Measurements from ENCODE around the gene MS4A2.
"Not testable (repeated sequence)": the region's sequence is repeated elsewhere in the genome, so short reads cannot be mapped to it uniquely, and the experiment has no call there.

MS4A2 gene

DNA sequence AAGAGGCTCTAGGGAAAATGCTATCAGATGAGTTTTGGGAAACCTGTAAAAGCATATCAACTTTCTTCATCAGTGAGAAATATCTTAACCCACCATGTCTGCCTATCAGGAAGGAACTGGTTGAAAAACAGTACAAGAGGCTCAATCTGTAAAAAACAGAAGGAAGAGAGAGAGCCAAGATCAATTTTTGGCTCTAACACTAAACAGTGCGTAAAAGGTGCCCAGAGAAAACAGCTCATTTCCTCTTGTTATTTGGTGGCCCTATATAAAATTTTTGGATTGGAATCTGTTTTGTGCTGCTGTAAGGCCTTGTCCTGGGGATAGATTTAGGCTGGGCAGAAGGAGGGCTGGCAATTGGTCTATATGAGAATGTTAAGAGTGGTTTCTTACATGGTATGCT is 12.1 kb downstream of the MS4A2 start:
- no peak overlapping the region for H3K4me3 ChIP-seq (ENCODE audit: low read depth, low read length)

- not testable (repeated sequence) for H3K4me3 ChIP-seq (ENCODE audit: low read depth, low read length)
Observed at GRCh38 chr11:60101368-60101767, 12.9 kb downstream of the MS4A2 start.

DNA sequence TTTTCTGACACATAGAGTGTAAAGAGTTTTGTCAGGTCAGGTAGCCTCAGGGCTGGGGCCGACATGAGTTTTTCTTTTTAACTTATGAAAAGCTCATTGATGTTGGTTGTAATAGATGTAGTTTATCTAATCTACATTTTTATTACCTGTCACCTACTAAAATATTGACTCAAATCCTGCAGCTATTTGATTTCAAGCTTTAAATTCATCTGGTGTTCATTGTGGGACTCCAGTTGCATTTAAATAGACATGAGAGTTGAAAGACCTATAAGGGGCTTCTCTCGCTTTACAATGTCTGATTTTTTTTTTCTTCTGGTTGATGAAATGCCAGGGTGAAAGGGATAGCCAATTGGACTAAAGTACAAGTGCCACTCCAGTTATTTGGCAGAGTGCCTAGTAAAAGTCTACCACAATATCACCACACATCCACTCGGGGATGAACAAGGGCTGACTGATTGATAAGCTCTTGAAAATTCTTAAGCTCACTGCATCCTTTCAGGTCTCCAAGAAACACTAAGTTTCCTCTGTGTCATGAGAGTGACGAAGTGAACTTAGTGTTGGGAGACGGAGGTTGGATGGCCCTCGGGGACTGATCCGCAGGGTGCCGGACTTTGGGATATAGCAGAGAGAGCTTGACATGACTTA is 16.1 kb downstream of the MS4A2 start:
- H3K4me3 ChIP-seq (ENCODE audit: low read depth, low read length), result not testable (repeated sequence)

- H3K4me3 ChIP-seq (ENCODE audit: low read depth, low read length), result not testable (repeated sequence)
Observed at GRCh38 chr11:60108631-60109030, 20.2 kb downstream of the MS4A2 start.

DNA sequence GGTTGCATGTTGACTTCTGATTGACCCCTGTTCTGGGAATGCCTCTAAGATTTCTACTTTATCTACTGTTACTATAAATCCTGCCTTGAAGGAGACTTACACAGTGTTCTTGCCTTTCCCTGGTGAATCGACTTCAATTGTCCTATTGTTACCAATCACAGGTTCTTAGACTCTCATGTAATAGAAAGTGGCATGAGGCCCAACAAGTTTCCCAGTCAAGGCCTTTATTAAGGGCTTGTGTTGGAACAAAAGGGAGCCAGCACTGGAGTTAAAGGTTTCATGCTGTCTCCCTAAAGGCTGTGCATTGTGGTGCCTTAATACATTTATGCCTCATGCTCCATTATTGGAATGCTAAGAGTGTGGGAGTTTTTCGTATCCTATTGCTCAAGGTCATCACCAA is 23.3 kb downstream of the MS4A2 start:
- no peak overlapping the region for H3K4me3 ChIP-seq (ENCODE audit: low read depth, low read length)

DNA sequence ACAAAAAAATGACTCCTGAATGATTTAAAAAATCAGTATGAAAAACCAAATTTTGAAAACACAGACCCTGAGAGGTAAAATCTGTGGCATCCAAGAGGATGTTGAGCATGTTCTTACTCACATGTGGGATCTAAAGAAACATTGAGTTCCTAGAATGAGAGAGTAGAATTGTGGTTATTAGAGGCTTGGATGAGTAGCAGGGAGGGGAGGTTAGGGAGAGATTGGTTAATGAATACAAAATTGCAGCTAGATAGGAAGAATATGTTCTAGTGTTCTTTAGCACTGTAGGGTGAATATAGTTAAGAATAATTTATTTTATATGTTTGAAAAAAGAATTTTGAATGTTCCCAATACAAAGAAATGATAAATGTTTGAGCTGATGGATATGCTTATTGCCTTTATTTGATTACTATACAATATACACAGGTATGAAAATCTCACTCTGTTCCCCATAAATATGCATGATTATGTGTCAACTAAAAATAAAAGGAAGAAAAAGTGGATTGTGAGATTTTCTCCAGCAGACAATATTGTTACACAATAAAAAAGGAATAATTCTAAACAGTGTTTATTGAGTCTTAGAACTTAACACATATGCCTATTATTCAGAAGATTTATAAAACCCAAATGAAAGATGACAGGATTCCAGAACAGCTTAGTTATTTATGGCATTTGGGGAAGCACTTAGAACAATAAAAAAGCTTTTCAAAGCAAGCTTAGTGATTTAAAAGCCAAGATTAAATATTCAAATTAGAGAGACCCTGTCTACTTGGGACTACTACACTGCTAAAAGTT is 28.7 kb downstream of the MS4A2 start:
- no peak overlapping the region for H3K4me3 ChIP-seq (ENCODE audit: low read depth, low read length)

GRCh38 chr11:60118338-60118737 is 29.9 kb downstream of the MS4A2 start:
- no peak overlapping the region for H3K4me3 ChIP-seq (ENCODE audit: low read depth, low read length)

GRCh38 chr11:60119710-60120109 is 31.2 kb downstream of the MS4A2 start:
- no peak overlapping the region for H3K4me3 ChIP-seq (ENCODE audit: low read depth, low read length)

DNA sequence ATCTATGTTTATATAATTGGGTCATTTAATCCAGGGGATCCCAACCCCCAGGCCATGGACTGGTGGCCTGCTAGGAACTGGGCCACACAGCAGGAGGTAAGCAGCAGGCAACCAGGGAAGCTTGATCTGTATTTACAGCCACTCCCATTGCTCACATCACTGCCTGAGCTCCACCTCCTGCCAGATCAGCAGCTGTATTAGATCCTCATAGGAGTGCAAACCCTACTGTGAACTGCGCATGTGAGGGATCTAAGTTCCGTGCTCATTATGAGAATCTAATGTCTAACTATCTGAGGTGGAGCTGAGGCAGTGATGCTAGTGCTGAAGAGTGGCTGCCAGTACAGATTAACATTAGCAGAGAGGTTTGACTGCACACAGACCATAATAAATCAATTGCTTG is 32.8 kb downstream of the MS4A2 start:
- H3K4me3 ChIP-seq (ENCODE audit: low read depth, low read length), result no peak overlapping the region

DNA sequence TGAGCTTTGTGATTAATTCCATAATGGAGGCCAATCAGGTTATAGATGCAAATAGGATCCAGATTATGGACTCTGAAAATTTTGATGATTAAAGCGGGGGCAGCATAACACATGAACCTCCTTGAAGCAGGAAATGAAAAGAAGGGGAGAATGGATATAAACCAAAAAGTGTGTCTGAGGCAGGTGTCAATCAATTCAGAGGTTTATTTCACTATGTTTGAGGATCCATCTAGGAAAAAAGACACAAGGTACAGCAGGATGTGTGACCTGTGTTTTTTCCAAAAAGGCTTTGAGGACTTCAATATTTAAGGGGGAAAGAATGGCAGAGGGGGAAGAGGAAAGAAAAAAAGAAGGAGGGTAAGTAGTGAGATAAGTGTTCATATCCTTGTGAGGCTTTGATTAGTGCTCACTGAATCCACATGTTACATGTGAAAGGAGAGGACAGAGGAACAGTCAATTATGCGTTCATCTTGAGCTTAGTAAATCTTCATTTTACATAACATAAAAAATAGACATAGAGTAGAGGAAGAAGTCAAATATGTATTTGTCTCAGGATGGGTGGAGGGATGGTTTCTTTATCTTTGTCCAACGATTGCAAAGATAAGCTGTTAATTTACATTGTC is 34.1 kb downstream of the MS4A2 start:
- no peak overlapping the region for H3K4me3 ChIP-seq (ENCODE audit: low read depth, low read length)

DNA sequence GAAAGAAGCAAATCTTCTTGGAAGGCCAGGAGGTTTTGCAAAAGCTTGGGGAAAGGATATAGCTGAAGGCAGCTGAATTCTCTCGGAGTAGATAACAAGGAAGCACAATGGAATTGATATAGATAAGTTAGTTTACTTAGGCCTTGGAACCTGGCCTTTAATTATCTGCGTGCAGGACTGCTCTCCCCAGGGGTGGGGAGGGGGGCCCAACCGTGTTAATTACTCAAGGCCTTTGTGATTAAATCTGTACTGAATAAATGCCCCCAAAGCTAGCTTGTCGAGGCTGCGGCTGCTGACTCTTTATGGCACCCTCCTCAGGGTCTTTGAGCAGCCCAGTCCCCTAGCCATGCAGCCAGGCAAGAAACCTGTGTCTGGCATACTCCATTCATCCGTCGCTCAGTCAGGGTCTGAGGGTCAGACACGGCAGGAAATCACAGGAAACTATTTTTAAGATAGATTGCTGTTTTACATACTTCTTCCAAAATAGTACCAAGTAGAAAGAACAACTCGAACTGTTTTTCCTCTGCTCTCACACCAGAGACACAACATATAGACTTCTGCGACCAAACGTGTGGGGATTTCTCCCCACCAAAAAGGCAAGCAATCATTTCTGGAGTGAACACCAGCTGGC is 36.5 kb downstream of the MS4A2 start:
- H3K4me3 ChIP-seq (ENCODE audit: low read depth, low read length), result no peak overlapping the region

DNA sequence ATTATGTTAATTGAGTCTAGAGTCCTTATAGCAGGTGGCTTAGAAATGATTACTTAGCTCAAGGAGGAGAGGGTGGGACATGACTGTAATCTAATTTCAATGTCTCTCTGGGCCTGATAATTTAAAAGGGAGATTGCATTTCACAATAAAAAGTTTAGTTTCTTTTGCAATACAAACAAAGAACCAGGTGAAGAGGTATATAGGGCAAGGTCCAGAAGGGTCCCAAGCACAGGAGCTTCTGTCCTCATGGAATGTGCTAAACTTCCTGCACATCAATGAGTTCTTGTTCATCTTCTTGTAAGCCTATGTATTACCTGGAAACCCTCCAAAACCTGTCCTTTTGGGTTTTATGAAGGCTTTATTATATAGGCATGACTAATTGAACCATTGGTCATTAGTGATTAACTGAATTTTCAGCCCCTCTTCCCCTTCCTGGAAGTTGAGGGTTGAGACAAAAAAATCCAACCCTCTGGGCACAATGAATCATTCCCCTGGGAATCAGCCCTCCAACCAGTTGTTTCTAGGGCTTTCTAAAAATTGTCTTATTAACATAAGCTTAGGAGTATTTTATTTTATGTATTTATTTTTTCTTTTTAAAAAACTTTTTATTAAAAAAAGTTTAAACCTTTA is 37.6 kb downstream of the MS4A2 start:
- H3K4me3 ChIP-seq (ENCODE audit: low read depth, low read length), result no peak overlapping the region

DNA sequence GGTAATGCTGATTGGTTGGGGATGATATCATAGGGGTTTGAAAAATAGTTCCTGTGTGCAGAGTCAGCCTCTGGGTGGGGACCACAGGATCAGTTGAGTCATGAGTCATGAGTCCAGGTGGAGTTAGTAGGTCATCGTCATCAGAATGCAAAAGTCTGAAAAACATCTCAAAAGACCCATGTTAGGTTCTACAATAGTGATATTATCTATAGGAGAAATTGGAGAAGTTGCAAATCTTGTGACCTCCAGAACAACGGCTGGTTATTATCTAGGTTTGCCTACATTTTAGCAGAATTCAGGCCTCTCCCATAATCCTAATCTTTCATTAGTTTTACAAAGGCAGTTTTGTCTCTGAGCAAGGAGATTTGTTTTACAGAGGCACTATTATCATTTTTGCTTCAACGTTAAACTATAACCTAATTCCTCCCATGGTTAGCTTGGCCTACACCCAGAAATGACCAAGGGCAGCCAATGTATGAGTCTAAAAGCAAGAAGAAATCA is 38.9 kb downstream of the MS4A2 start:
- no peak overlapping the region for H3K4me3 ChIP-seq (ENCODE audit: low read depth, low read length)

GRCh38 chr11:60128376-60128775 is 39.9 kb downstream of the MS4A2 start:
- no peak overlapping the region for H3K4me3 ChIP-seq (ENCODE audit: low read depth, low read length)

GRCh38 chr11:60128866-60129265 is 40.4 kb downstream of the MS4A2 start:
- not testable (repeated sequence) for H3K4me3 ChIP-seq (ENCODE audit: low read depth, low read length)

DNA sequence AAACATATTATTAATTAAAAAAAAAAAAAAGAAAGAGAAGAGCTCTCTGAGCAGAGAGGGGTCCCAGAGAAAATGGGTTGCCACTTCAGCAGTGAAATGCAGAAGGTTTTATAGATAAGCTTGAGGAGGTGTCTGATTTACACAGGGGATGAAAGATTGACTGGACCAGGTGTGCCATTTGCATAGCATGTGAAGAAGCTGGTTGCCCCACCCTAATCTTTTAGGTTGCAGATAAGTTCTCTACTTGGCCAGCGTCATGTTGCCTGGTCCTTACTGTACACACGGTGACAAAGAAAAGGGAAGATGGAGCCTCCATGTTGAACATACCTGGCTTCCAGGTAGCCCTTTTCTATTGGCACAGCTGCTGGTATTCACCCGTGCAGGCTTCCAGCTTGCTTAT is 41.4 kb downstream of the MS4A2 start:
- no peak overlapping the region for H3K4me3 ChIP-seq (ENCODE audit: low read depth, low read length)

GRCh38 chr11:60130496-60130895 is 42.0 kb downstream of the MS4A2 start:
- H3K4me3 ChIP-seq (ENCODE audit: low read depth, low read length), result no peak overlapping the region

GRCh38 chr11:60131912-60132311 is 43.4 kb downstream of the MS4A2 start:
- H3K4me3 ChIP-seq (ENCODE audit: low read depth, low read length), result no peak overlapping the region

GRCh38 chr11:60133917-60134316 is 45.5 kb downstream of the MS4A2 start:
- H3K4me3 ChIP-seq (ENCODE audit: low read depth, low read length), result no peak overlapping the region

DNA sequence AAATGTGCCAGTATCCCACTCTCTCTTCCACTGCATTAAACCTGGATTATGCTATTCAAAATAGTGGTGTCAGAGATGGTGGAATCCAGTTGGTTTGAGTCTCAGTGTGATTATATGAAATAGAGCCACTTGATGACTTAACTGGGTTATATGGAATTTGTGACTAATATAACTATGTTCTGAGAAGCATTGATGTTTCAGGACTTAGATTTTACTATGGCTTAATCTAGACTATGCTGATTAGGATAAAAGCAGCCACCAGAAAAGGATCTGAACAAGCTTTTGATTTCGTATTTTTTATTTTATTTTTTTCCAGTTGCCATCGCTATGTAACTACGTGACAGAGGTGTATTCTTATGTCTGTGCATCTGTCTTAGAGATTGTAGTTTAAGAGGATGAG is 55.3 kb downstream of the MS4A2 start:
- H3K4me3 ChIP-seq (ENCODE audit: low read depth, low read length), result no peak overlapping the region

GRCh38 chr11:60145677-60146076 is 57.2 kb downstream of the MS4A2 start:
- no peak overlapping the region for H3K4me3 ChIP-seq (ENCODE audit: low read depth, low read length)

Measured in iPS-11a (cell line).